ENCODE measurements around the gene BID. TPM values are rescaled to one million over a fixed set of nuclear protein-coding genes. Genes with fewer than 3 reads are reported as not detected.

BID gene
- total and polyA plus RNA-seq, 2 of the 4 experiments (the other 2 are of a cell fraction): 69.5 to 240 TPM

GRCh38 chr22:17781319-17782031 lies 7.2 kb upstream of the BID start (continued):
- peak; percentile 48; the same call in 1 of the 2 replicates for TF ChIP-seq MAZ (IDR thresholded peaks at IDR 0.05; ENCODE audit: borderline replicate concordance, low read depth, low read length)
- TF ChIP-seq BHLHE40 (IDR thresholded peaks at IDR 0.05; ENCODE audit: low read depth, low read length): no peak

- H3K4me1 ChIP-seq (ENCODE audit: control insufficient read depth, insufficient read depth, low read length): peaks cover 14% of the 10 kb centered on the region
- no TSS peak for BruUV-seq (replicated peaks)
- no peak overlapping the region for H3K56ac ChIP-seq (ENCODE audit: extremely low read depth, insufficient read depth, low read length)
- intact Hi-C loops (cut with micrococcal nuclease) (loop anchor here (10.0 kb wide), 1 partner anchor 226 kb away; no protein-coding TSS in a partner anchor), in situ Hi-C loops (cut with MboI; ENCODE audit: low sequenced_read_pairs) (no loop called here), dilution Hi-C loops (cut with HindIII; ENCODE audit: low sequenced_read_pairs, unreplicated experiment) (no loop called here)
- H3K9ac ChIP-seq (ENCODE audit: low read depth, low read length): no peak overlapping the region
- no peak overlapping the region for H3K27ac ChIP-seq (ENCODE audit: insufficient read depth, low read length)
- ChIA-PET CTCF (interaction anchor here (0.9 kb wide), 1 partner anchor 38 kb away, joined by 3 read pairs; no protein-coding TSS in a partner anchor), POLR2A (ENCODE audit: unreplicated experiment) (no interaction called here)
- peak overlapping the region; percentile 65; the same call in 1 of the 2 replicates for H2BK20ac ChIP-seq (ENCODE audit: low read depth, low read length)
- no peak overlapping the region for H3K23ac ChIP-seq (ENCODE audit: low read depth, low read length)
- no peak overlapping the region for H3K4me3 ChIP-seq (ENCODE audit: insufficient read depth, low read depth, low read length)
- no peak overlapping the region for H2BK5ac ChIP-seq (ENCODE audit: low read depth, low read length, poor library complexity, severe bottlenecking)
- H2AK9ac ChIP-seq (replicated peaks; ENCODE audit: low read depth, low read length, poor library complexity): peak overlapping the region; percentile 90
- H4K5ac ChIP-seq (ENCODE audit: low read depth, low read length): no peak overlapping the region
- H3K36me3 ChIP-seq (ENCODE audit: control insufficient read depth, insufficient read depth, low read length): no peaks in the 10 kb centered on the region
- peak overlapping the region; percentile 73 for H4K91ac ChIP-seq (ENCODE audit: insufficient read depth, low read depth, low read length)
- H3K79me1 ChIP-seq (ENCODE audit: low read depth in 1 of 2, low read length in 2 of 2): no peaks in the 10 kb centered on the region
- H4K20me1 ChIP-seq (ENCODE audit: insufficient read depth, low read length): no peaks in the 10 kb centered on the region
- peak overlapping the region; percentile 50; the same call in 1 of the 2 replicates for H3K4ac ChIP-seq (ENCODE audit: low read depth, low read length)
- DNase-seq (no peak), ATAC-seq (ENCODE audit: low read depth) (no peak; the same call in 1 of the 2 replicates)
- H3K14ac ChIP-seq (replicated peaks; ENCODE audit: low read depth, low read length): 0 out of 2 replicates have a peak overlapping the region, but pooled peaks have one; percentile 17
- peaks cover 7% of the 10 kb centered on the region for H3K9me1 ChIP-seq (ENCODE audit: insufficient read depth, low read length)
- no peaks in the 10 kb centered on the region for H3K27me3 ChIP-seq (ENCODE audit: control insufficient read depth, insufficient read depth, low read length)
- WGBS, 2 experiments (ENCODE audit: extremely low coverage in 2 of 2, insufficient read length in 1 of 2): 40% methylated on average over 1 of the region's 10 CpGs; no CpG with 5 or more reads in 1 of the 2 experiments
- H3K4me2 ChIP-seq (ENCODE audit: low read depth, low read length): no peak overlapping the region
- H4K8ac ChIP-seq (ENCODE audit: low read depth in 2 of 2, low read length in 2 of 2): peak overlapping the region in 1 of 2 experiments; percentile 41; a peak in 1 of 4 replicates
- TF ChIP-seq ELK1 (IDR thresholded peaks at IDR 0.05; ENCODE audit: borderline replicate concordance, low read depth, low read length): no peak
- no peaks in the 10 kb centered on the region for H3K9me3 ChIP-seq (ENCODE audit: control insufficient read depth, insufficient read depth, low read length)
- no peak overlapping the region; the same call in 1 of the 2 replicates for H3K18ac ChIP-seq (ENCODE audit: low read depth, low read length)
- H2AK5ac ChIP-seq (ENCODE audit: low read depth, low read length): peak overlapping the region; percentile 68; the same call in 1 of the 2 replicates
- H2BK120ac ChIP-seq (ENCODE audit: low read depth, low read length): peak overlapping the region; percentile 70
- peak overlapping the region; percentile 48 for H2AFZ ChIP-seq (replicated peaks; ENCODE audit: low read length, poor library complexity)
- H2BK15ac ChIP-seq (ENCODE audit: low read depth, low read length): peak overlapping the region; percentile 14; the same call in 2 of the 3 replicates
Measured at GRCh38 chr22:17780741-17781318, 6.6 kb upstream of the BID start.
